Stimulated activated CD8-positive, alpha-beta memory T cell treated with anti-CD3 and anti-CD28 coated beads, Interleukin-4, amount 100 ng/mL, for 48 hours (primary cell): ENCODE results near the gene PROC.
"Not testable (repeated sequence)": the region's sequence is repeated elsewhere in the genome, so short reads cannot be mapped to it uniquely, and the experiment has no call there.

Experiments used
- DNase-seq: peaks from one replicate; pipeline ENCODE4 v3.0.0-alpha.2; 2020

Gene PROC

GRCh38 chr2:127397568-127398238 lies 20.5 kb upstream of the PROC start:
- no peak for DNase-seq

GRCh38 chr2:127398239-127398590 lies 20.0 kb upstream of the PROC start:
- peak; percentile 71 for DNase-seq

GRCh38 chr2:127400533-127400896 lies 17.7 kb upstream of the PROC start:
- DNase-seq = no peak

GRCh38 chr2:127400897-127401756 lies 17.1 kb upstream of the PROC start:
- DNase-seq = no peak

- peak; percentile 59 for DNase-seq
Observed at GRCh38 chr2:127401757-127402695, 16.2 kb upstream of the PROC start.

GRCh38 chr2:127403460-127403859 lies 14.8 kb upstream of the PROC start:
- DNase-seq = no peak

GRCh38 chr2:127404466-127405254 lies 13.6 kb upstream of the PROC start:
- DNase-seq = peak; percentile 19

- no peak for DNase-seq
Observed at GRCh38 chr2:127405255-127405610, 13.0 kb upstream of the PROC start.

GRCh38 chr2:127406454-127406853 lies 11.8 kb upstream of the PROC start:
- DNase-seq = no peak

- peak; percentile 19 for DNase-seq
Observed at GRCh38 chr2:127407091-127407490, 11.1 kb upstream of the PROC start.

- no peak for DNase-seq
Observed at GRCh38 chr2:127407661-127408003, 10.6 kb upstream of the PROC start.

- peak; percentile 92 for DNase-seq
Observed at GRCh38 chr2:127408004-127408806, 10.0 kb upstream of the PROC start.

- no peak for DNase-seq
Observed at GRCh38 chr2:127408807-127409099, 9.5 kb upstream of the PROC start.

- not testable (repeated sequence) for DNase-seq
Observed at GRCh38 chr2:127409716-127410115, 8.5 kb upstream of the PROC start.

- no peak for DNase-seq
Observed at GRCh38 chr2:127410871-127411652, 7.2 kb upstream of the PROC start.

GRCh38 chr2:127411653-127412369 lies 6.4 kb upstream of the PROC start:
- DNase-seq = no peak

- DNase-seq = no peak
Observed at GRCh38 chr2:127413200-127413599, 5.0 kb upstream of the PROC start.

GRCh38 chr2:127413782-127414637 lies 4.2 kb upstream of the PROC start:
- no peak for DNase-seq
